GM21526 (cell line): ENCODE results near the gene IFNA13.
"Not testable (repeated sequence)": the region's sequence is repeated elsewhere in the genome, so short reads cannot be mapped to it uniquely, and the experiment has no call there.

ENCODE experiments used
- ATAC-seq: cut with Tn5 transposase; IDR thresholded peaks from one replicate; pipeline ENCODE4 v1.9.1; 2021; ENCODE audit warnings: moderate library complexity; ENCODE audit not compliant: unreplicated experiment, low FRiP score

The IFNA13 gene

GRCh38 chr9:21367957-21368356, at the start of gene IFNA13:
TSS of gene IFNA13 (minus strand) at chr9:21368057. CDS start at chr9:21368010, 47 bp downstream.
- ATAC-seq, result no peak

DNA sequence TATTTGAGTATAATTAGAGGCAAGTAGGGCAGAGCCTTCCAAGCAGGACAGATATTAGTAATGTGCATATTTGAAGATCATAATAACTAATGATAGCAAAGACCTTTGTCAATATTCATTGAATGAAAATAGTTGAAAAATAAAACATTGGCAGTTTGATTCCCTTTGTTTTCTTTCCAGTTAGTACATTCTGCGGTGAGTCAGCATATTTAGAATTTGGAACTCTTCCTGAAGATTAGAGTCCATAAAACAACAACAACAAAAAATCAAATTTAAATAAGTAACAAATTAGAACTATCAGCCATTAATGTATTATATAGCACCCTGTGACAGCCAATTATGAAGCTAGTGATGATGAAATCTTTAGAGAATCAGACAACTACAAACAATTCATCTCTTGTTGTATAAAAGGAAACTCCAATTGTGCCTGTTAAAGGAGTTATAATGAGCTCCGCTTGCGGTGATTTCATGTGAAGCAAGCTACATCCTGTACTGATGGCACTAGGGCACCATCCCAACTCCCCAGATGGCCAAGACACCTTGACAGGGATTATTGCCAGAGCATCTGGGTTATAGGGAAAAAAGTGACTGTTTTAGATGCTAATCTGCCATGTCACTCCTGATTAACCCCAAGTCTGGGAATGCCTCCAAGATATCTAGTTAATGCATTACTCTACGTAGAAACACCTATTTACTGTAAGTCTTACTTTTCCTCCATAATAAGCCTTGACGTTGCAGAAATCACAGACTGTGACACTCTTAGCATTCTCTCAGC, 47.8 kb upstream of the IFNA13 start:
- ATAC-seq, result no peak

- no peak for ATAC-seq
These were observed 46.5 kb upstream of the IFNA13 start for GRCh38 chr9:21414220-21414940.

- no peak for ATAC-seq
These were observed 45.8 kb upstream of the IFNA13 start for GRCh38 chr9:21413624-21414023.

DNA sequence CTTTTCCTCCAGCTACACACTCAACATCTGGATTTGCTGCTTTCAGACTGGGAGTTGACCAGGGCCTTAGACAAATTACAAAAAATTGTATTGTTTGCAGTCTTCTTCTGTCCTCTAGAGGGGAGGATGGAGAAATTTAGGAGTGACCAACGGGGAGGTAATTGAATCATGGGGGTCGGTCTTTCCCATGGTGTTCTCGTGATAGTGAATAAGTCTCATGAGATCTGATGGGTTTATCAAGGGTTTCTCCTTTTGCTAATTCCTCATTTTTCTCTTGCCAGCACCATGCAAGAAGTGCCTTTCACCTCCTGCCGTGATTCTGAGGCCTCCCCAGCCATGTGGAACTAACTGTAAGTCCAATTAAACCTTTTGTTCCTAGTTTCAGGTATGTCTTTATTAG, 45.3 kb upstream of the IFNA13 start:
- no peak for ATAC-seq

GRCh38 chr9:21412107-21412506, 44.2 kb upstream of the IFNA13 start:
- ATAC-seq, result no peak

GRCh38 chr9:21408817-21409216, 41.0 kb upstream of the IFNA13 start, which contains the start of gene IFNA8:
TSS of gene IFNA8 (plus strand) at chr9:21409117. CDS start at chr9:21409177, 60 bp downstream.
- ATAC-seq, result no peak

DNA sequence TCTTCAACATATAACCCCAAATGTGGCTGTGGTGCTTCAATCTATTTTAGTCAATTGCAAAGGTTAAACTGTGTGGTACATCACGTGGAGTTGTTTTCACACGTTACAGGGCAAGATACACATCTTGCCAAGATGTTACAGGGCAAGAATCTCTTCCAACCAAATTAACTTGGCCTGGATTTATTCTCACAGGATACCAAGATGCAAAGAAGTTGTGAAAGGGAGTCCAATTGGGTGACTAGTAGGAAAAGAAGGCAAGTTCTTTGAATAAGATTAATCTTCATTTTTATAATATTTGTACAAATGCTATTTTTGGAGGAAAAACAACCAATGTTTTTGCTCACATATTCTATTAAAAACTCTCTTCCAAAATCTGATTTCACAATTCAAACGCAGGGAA, 36.3 kb upstream of the IFNA13 start:
- no peak for ATAC-seq

- ATAC-seq, result no peak
These were observed 34.8 kb upstream of the IFNA13 start for GRCh38 chr9:21402386-21403251.

GRCh38 chr9:21399956-21400355, 32.1 kb upstream of the IFNA13 start:
- ATAC-seq, result no peak

DNA sequence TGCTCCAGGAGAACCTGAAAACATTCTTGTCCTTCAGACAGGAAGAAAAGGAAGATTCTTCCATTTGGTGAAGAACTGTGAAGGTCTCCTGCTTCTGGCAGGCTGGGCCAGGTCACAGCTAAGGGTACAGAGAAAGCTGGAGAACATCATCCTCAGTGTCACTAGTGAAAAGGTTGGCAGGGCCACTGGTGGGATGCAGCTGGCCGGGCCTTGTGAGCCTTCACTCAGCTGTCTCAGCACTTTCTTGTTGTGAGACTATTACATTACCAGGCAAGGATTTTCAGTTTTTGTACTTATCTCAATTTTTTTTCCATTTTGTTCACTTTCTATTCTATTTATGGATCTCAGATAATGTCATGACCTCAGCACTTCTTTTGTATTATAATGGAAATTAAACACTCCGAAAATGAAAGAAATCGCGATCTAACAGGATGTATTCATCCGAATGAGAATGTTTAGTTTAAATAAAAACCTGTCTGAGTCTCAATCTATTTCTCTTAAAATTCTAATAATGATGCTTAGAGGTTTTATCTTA, 31.2 kb upstream of the IFNA13 start:
- no peak for ATAC-seq

DNA sequence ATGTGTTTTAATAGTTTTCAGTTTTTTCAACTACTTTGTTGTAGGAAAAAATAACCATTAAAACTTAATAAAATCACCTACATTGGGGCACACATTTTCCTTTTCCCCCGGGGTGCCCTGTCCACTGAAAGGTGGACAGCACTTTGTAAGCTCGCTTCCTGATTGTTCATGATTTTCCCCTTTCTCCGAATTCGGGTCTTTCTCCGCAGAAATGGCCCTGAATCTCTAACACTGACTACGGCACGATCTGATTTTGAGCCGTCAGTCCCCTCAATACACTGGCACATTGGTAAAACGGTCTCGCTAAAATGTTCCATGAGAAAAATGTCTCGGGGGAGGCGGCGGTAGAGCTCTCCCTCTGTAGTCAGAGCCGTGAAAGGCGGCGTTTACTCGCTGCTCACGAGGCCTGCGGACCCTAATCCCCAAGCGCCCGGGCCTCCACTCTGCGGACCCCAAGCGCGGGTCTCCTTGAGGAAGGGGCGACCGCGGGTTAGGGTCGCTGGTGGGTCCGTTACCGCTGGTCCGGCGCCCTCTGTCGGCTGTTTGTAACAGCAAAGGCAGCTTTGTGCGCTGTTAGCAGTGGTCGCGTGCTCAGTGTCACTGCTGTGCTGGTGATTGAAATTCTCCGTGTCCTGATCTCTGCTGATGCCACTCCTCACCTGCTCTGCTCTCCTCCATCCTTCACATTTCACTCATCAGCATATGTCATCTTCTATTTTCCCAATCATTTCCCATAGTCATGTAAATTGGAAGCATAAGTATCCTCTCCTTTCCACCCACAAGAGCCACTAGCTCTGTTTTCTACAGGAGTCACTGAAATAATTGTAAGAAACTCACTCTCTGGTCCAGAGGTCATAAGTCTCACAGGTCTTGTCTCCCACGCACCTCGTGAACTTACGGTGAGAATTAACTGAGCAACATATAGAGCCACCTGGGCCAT, 28.2 kb upstream of the IFNA13 start:
- ATAC-seq, result peak; percentile 71

GRCh38 chr9:21392270-21392669, 24.4 kb upstream of the IFNA13 start:
- ATAC-seq, result peak; percentile 70

DNA sequence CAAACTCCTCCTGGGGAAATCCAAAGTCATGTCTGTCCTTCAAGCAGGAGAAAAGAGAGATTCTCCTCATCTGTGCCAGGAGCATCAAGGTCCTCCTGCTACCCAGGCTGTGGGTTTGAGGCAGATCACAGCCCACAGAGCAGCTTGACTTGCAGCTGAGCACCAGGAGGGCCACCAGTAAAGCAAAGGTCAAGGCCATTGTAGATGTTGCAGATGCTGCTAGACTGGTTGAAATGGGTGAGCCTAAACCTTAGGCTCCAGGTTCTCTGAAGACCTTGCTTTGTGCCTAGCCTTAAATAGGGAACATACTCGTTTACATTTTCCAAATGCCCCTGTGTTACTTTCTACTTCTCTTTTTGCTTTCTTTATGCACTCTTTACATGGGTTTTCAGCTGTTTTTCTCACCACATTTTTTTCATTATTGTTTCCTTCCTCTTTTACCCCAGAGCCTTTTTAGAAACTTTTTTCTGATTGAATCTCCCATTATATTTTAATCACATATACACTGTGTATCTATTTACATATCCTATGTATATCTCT, 17.3 kb upstream of the IFNA13 start, which contains the start of gene IFNA2:
TSS of gene IFNA2 (minus strand) at position 268 of the 540 bp plus-strand sequence. CDS start at position 199, 69 bp downstream.
- peak; percentile 29 for ATAC-seq

- ATAC-seq, result no peak
These were observed 15.8 kb upstream of the IFNA13 start for GRCh38 chr9:21383627-21384026.

DNA sequence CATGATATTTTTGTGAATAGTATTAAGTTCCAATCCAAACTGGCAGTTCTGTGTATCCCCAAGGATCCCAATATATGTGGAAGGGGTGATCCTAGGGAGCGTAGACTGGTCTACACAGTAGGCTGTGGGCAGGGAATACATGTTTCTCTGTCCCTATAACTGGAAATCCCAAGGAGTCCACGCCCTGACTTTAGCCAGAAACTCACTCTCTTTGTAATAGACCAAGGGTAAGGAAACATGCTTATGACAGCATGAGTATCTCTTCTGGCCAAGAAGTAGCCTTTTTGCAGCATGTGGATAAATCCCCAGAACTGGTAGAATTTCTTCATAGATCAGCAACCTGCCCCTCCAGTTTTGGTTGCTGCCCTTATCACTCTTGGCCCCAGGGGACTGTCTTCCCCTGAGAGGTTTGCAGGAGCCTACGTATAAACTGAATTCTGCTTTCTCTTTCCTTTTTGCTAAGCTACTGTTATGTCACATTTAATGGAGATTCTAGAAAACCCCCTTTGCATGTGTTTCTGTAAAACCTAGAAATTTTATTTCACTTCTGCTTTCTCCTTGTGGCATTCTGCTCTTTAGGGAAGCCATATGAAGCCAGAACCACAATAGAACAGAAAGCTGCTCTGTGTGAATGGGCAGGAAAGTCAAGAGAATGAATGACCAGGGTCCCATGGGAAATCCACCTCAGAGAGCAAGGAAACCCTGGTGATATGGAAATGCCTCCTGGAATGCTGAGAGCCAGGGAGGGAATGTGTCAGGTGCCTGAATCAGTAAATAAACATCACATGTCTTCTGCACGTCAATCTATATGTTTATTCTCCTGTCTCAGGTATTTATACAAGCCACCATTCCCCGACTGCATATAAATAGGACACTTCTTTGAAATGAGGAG, 13.8 kb upstream of the IFNA13 start:
- ATAC-seq, result peak; percentile 98

- not testable (repeated sequence) for ATAC-seq
These were observed 3.6 kb upstream of the IFNA13 start for GRCh38 chr9:21371467-21371866.

GRCh38 chr9:21367169-21367568, 688 bp downstream of the IFNA13 start:
- ATAC-seq, result peak; percentile 93
